ENCODE results near the gene BAIAP2.

GRCh38 chr17:81106716-81107115, 71.8 kb downstream of the BAIAP2 start:
- no peak for TF ChIP-seq YY1 (IDR thresholded peaks at IDR 0.05; ENCODE audit: insufficient read depth, insufficient read length)
- TF ChIP-seq ZNF274 (IDR thresholded peaks at IDR 0.05; ENCODE audit: low read depth, low read length) = no peak
- TF ChIP-seq SUZ12 (IDR thresholded peaks at IDR 0.05; ENCODE audit: extremely low read depth, insufficient read depth, insufficient read length) = no peak
